UCSD-AML1 (cell line): Measurements from ENCODE around the gene TMSB10.
"Not testable (repeated sequence)": the region's sequence is repeated elsewhere in the genome, so short reads cannot be mapped to it uniquely, and the experiment has no call there.

Experiments
- DNase-seq: peaks from one replicate; lab custom pipeline; 2025; ENCODE audit not compliant: unreplicated experiment; lab: John Stamatoyannopoulos, UW

The TMSB10 gene

GRCh38 chr2:84931384-84931821, 25.9 kb downstream of the TMSB10 start:
- no peak for DNase-seq

DNA sequence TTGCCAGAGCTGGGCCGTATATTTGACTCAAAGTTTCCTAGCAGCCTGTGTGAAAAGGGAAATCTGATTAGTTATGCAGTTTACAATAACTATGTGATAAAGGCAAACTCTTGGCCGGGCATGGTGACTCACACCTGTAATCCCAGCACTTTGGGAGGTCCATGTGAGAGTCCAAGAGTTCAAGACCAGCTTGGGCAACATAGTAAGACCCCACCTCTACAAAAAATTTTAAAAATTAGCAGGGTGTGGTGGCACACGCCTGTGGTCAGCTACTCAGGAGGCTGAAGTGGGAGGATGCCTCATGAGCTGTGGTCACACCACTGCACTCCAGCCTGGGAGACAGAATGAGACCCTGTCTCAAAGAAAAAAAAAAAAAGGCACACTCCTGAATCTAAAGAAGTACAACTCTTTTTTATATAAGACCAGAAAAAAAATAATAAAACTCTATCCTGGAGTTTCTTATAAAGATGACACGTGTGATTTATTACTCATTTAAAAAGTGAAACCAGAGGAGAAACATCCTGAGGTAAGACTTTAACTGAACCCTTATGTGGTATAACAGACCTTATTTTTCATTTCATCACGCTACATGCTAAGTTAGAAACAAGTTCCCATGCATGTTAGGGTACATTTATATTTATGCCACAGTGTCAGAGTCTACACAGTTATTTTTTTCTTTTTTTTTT, 32.9 kb downstream of the TMSB10 start:
- DNase-seq: no peak

DNA sequence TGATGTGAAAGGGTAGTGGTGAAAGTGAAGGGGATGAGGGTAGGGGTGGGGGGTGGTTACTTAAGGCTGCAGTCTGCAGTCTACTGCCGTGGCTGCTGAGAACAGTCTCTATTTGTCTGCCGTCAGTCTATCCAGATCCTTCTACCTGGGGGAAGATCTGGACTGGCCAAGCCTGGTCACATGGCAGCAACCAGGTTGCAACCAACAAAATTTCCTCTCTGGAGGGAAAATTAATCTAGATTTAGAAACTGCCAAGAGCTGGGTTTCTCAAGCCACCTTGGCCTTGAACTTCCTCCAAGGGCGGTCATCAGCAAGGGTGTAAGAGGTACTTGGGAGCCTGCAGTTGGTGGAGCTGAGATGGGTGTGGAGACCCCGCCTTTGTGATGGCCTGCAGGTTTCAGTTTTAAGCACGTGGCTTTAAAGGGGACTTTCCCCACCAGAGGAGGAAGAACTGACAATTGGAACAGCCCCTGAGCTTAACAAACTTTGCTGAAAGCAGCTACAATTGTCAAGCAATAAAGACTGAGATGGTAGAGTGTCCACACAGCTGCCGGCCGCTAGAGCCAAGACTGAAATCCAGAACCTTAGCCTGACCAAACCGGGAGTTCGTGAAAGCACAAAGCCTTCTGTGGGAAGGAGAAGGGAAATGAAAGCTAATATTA, 34.1 kb downstream of the TMSB10 start:
- DNase-seq: no peak

DNA sequence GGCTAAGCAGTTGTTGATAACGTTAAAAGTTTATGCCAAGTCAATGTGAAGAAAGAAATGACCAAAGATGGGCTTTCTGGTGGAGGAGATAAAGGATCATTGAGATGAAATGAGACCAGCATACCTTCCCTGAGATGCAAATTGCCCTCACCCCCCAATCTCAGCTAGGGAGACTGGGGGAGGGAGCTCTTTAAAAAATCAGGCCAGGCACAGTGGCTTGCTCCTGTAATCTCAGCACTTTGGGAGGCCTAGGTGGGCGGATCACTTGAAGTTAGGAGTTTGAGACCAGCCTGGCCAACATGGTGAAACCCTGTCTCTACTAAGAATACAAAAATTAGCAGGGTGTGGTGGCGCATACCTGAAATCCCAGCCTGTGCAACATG, 34.6 kb downstream of the TMSB10 start:
- DNase-seq: no peak

GRCh38 chr2:84940831-84941412, 35.5 kb downstream of the TMSB10 start:
- DNase-seq: no peak

DNA sequence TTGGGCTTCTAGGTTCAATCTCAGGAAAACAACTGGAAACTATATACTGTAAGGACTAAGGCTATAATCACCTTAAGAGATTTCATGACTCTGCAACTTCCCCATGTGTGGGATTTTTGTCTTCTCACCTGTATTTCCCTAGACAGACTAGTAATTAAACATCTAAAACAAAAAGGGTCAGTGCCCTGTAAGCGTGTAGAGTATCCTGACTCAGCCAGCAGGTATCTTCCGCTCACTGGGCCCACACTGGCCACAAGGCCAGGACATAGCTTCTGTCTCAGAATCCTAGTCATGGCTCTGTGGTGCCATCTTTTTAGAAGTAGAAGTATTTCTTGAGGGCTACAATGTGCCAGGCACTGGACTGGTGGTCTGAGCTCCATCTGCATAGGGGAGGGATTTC, 36.7 kb downstream of the TMSB10 start:
- no peak for DNase-seq

- no peak for DNase-seq
These were observed 37.5 kb downstream of the TMSB10 start for GRCh38 chr2:84942964-84943421.

DNA sequence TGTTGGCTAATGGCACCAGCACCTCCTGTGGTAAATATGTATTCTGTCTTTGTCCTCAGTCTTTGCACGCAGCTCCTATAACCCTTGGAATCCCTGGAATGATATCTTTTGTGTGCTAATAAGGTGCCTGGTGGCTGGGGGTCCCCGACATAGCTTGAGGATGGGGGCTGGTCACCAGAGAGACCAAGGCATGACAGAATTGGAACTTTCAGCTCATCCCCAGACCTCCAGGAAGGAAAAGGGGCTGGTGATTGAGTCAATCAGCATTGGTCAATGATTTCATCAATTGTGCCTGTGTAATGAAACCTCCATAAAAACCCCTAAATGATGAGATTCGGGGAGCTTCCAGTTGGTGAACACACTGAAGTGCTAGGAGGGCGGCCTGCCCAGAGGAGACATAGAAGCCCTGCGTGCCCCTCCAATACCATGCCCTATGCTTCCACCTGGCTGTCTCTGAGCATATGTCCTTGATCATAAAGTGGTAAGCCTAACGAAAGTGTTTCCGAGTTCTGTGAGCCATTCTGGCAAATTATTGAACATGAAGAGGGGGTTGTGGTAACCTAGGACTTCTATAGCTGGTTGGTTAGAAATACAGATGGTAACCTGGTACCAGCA, 38.9 kb downstream of the TMSB10 start:
- DNase-seq: no peak

GRCh38 chr2:84945838-84946203, 40.4 kb downstream of the TMSB10 start:
- not testable (repeated sequence) for DNase-seq

GRCh38 chr2:84946204-84947009, 41.0 kb downstream of the TMSB10 start:
- peak; percentile 64 for DNase-seq

DNA sequence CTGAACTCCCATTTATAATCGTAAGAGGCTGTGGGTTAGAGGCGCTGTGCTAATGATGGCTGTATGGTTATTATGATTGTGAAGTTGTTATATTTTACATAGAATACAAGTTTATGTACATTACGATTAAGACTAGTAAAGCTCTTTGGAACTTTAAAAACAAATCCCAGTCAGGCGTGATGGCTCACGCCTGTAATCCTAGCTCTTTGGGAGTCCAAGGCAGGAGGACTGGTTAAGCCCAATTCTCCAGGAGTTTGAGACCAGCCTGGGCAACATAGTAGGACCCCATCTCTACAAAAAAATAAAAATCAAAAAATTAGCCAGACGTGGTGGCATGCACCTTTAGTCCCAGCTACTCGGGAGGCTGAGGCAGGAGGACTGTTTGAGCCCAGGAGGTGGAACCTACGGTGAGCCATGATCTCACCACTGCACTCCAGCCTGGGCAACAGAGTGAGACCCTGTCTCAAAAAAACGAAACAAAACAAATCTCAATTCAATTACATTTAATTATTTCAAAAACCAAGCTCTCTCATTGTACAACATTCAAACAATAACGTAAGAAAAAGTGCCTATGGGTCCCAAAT, 41.6 kb downstream of the TMSB10 start:
- no peak for DNase-seq

DNA sequence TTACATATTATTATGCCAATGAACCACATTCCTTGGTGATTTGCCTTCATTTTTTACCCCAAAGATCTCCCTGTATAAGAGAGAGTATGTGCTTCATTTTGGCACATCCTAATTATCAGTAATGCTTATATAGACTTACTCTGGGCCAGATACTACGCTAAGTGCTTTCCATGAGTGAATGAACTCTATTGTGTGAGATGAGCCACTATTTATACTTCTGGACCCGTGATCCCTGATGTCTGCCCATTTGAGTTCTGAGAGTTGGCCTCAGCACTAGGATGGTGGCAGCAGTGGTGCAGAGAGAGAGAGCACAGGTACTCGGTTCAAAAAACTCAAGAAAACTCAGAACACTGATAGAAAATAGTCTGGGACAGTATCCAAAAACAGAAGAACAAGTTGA, 48.1 kb downstream of the TMSB10 start:
- DNase-seq: no peak

- DNase-seq: no peak
These were observed 48.9 kb downstream of the TMSB10 start for GRCh38 chr2:84954329-84954728.
